Panc1 (cell line): Measurements from ENCODE around the gene MYO18B. TPM values are rescaled to one million over a fixed set of nuclear protein-coding genes. Genes with fewer than 3 reads are reported as not detected.

Experiments used
- ATAC-seq: fragments of 200-7000 bp; cut with Tn5 transposase; 2 replicates; pipeline ENCODE4 v1.9.1; 2020; ENCODE audit warnings: mild to moderate bottlenecking, moderate library complexity
- BruUV-seq: library from RNA; stranded (reverse); fragments of 400-500 nt; replicated peaks from 2 replicates; lab custom pipeline; 2021; lab: Mats Ljungman, UMichigan
- CTCF ChIA-PET: fragments of 300-600 bp; sonication (Branson Sonifier 250); formaldehyde crosslinking; loops from one replicate; lab custom pipeline; 2022; ENCODE audit warnings: antibody characterized with exemption; lab: Charles Lee
- POLR2A ChIA-PET: fragments of 300-600 bp; sonication (Branson Sonifier 250); formaldehyde crosslinking; loops from one replicate; lab custom pipeline; 2022; ENCODE audit warnings: antibody characterized with exemption; lab: Charles Lee
- DNase-seq: peaks from one replicate; pipeline ENCODE4 v3.0.0-alpha.2; 2010; ENCODE audit warnings: low read depth, low spot score
- H3K27ac ChIP-seq: 2 replicates; pipeline ENCODE4 v1.5.1; 2011; ENCODE audit warnings: mild to moderate bottlenecking, low read length, inconsistent platforms
- H3K27me3 ChIP-seq: fragments of 200-500 bp; sonication (Bioruptor generic); 2 replicates; pipeline ENCODE4 v1.6.0; 2014; ENCODE audit warnings: low read length, inconsistent platforms; ENCODE audit not compliant: control insufficient read depth, insufficient read depth
- H3K36me3 ChIP-seq: fragments of 200-500 bp; sonication (Bioruptor generic); 2 replicates; pipeline ENCODE4 v1.5.1; 2014; ENCODE audit warnings: inconsistent platforms, mild to moderate bottlenecking, low read length, moderate library complexity; ENCODE audit not compliant: control insufficient read depth, insufficient read depth
- H3K4me1 ChIP-seq: 2 replicates; pipeline ENCODE4 v1.5.1; 2011; ENCODE audit warnings: inconsistent platforms, mild to moderate bottlenecking, low read length, moderate library complexity; ENCODE audit not compliant: control insufficient read depth, insufficient read depth
- H3K4me3 ChIP-seq, 2 experiments: 2 replicates each; pipeline ENCODE4 v1.5.1; 2011 to 2012; ENCODE audit warnings: low read depth in 2 of 2, low read length in 2 of 2, mild to moderate bottlenecking in 2 of 2, inconsistent platforms in 1 of 2, moderate library complexity in 1 of 2
- H3K9me3 ChIP-seq: fragments of 200-500 bp; sonication (Bioruptor generic); 2 replicates; pipeline ENCODE4 v1.5.1; 2014; ENCODE audit warnings: low read depth, mild to moderate bottlenecking, inconsistent platforms, low read length, moderate library complexity; ENCODE audit not compliant: control insufficient read depth, insufficient read depth
- CTCF ChIP-seq: fragments of 450-650 bp; IDR thresholded peaks from 2 replicates; pipeline ENCODE4 v1.5.1; 2017; ENCODE audit warnings: mild to moderate bottlenecking
- POLR2AphosphoS5 ChIP-seq: IDR thresholded peaks from 2 replicates; pipeline ENCODE4 v1.6.1; 2012; ENCODE audit warnings: mild to moderate bottlenecking, low read depth, low read length, moderate library complexity
- REST ChIP-seq, 2 experiments: IDR thresholded peaks; 2 replicates each; pipeline ENCODE4 v1.6.1; 2011 to 2012; ENCODE audit warnings: low read depth in 2 of 2, control low read depth in 1 of 2, low read length in 1 of 2, mild to moderate bottlenecking in 1 of 2, moderate library complexity in 1 of 2; ENCODE audit not compliant: insufficient read depth in 1 of 2
- SIN3A ChIP-seq: IDR thresholded peaks from 2 replicates; pipeline ENCODE4 v1.6.1; 2012; ENCODE audit warnings: low read depth, mild to moderate bottlenecking, low read length, moderate library complexity, borderline replicate concordance; ENCODE audit not compliant: insufficient read depth
- TCF7L2 ChIP-seq: IDR thresholded peaks from 2 replicates; pipeline ENCODE4 v1.6.1; 2011; ENCODE audit warnings: mild to moderate bottlenecking, low read depth, low read length, inconsistent platforms
- in situ Hi-C: cut with HindIII; loops from 2 replicates; pipeline ENCODE4 v1.10.0; 2016; ENCODE audit warnings: low sequenced_read_pairs, low pct_unique_long_range_greater_than_20kb
- intact Hi-C: fragments of 100-400 bp; cut with micrococcal nuclease; formaldehyde crosslinking; loops from one replicate; pipeline ENCODE4 v1.10.0; 2022; ENCODE audit not compliant: unreplicated experiment
- total RNA-seq: library from RNA; stranded (reverse); gene quantifications from one replicate; pipeline ENCODE4 v1.2.1, GENCODE V29; 2021; ENCODE audit not compliant: unreplicated experiment

The MYO18B gene
- total RNA-seq, 1 experiment from 2014 or later, result not detected

- ChIA-PET POLR2A (no interaction called here), CTCF (no interaction called here)
- Histone ChIP-seq H3K27me3 (no peaks in the 10 kb centered on the region; the same call in 1 of the 2 replicates), H3K4me1 (no peaks in the 10 kb centered on the region), H3K27ac (no peak overlapping the region), H3K4me3 (no peak overlapping the region), H3K9me3 (no peaks in the 10 kb centered on the region), H3K36me3 (no peaks in the 10 kb centered on the region)
- DNase-seq (no peak), ATAC-seq (no peak)
- no TSS peak for BruUV-seq
- in situ Hi-C loops (no loop called here), intact Hi-C loops (no loop called here)
- no peak for TF ChIP-seq POLR2AphosphoS5
Observed at GRCh38 chr22:25996669-25997068, 254.7 kb downstream of the MYO18B start.

GRCh38 chr22:25997886-25998775 lies 256.1 kb downstream of the MYO18B start:
- ATAC-seq (no peak), DNase-seq (no peak)
- no peak overlapping the region for H3K27ac ChIP-seq
- H3K36me3 ChIP-seq, result no peaks in the 10 kb centered on the region
- H3K4me3 ChIP-seq, result no peak overlapping the region
- POLR2A ChIA-PET, result no interaction called here
- H3K9me3 ChIP-seq, result no peaks in the 10 kb centered on the region
- CTCF ChIA-PET, result no interaction called here
- intact Hi-C loops (no loop called here), in situ Hi-C loops (no loop called here)
- H3K27me3 ChIP-seq, result no peaks in the 10 kb centered on the region; the same call in 1 of the 2 replicates
- BruUV-seq, result no TSS peak
- no peak for TF ChIP-seq REST (IDR thresholded peaks at IDR 0.05; ENCODE audit: insufficient read depth in 1 of 2, low read depth in 2 of 2, low read length in 1 of 2)
- no peak for TF ChIP-seq TCF7L2
- TF ChIP-seq CTCF, result no peak
- TF ChIP-seq SIN3A, result no peak
- TF ChIP-seq POLR2AphosphoS5, result no peak
- H3K4me1 ChIP-seq, result no peaks in the 10 kb centered on the region

GRCh38 chr22:26002456-26002855 lies 260.5 kb downstream of the MYO18B start:
- ChIA-PET CTCF (no interaction called here), POLR2A (no interaction called here)
- no peak for DNase-seq
- no TSS peak for BruUV-seq
- no peaks in the 10 kb centered on the region for H3K27me3 ChIP-seq
- in situ Hi-C loops (no loop called here), intact Hi-C loops (no loop called here)
- no peak for ATAC-seq
- no peak overlapping the region for H3K27ac ChIP-seq
- H3K4me1 ChIP-seq, result no peaks in the 10 kb centered on the region
- H3K9me3 ChIP-seq, result no peaks in the 10 kb centered on the region
- TF ChIP-seq POLR2AphosphoS5 (no peak), TCF7L2 (no peak), CTCF (no peak)
- H3K4me3 ChIP-seq, result no peak overlapping the region
- H3K36me3 ChIP-seq, result no peaks in the 10 kb centered on the region
